ENCODE results near the gene ZBTB16. TPM values are rescaled to one million over a fixed set of nuclear protein-coding genes. Genes with fewer than 3 reads are reported as not detected.

Gene ZBTB16
- total and polyA plus RNA-seq, 2 donors (not counting 3 experiments of a cell fraction or from before 2014, with no cell fraction given): 9.8 to 20.3 TPM

GRCh38 chr11:114273071-114273470, 213.6 kb downstream of the ZBTB16 start:
- TF ChIP-seq JUN (IDR thresholded peaks at IDR 0.05; ENCODE audit: borderline replicate concordance, insufficient read depth, insufficient read length, low read depth): no peak
- no peak for TF ChIP-seq FOS (IDR thresholded peaks at IDR 0.05; ENCODE audit: borderline replicate concordance, insufficient read depth, low read length)
- H3K4me1 ChIP-seq (ENCODE audit: control insufficient read depth, extremely low read depth, insufficient read depth, low read length): no peaks in the 10 kb centered on the region
- dilution Hi-C loops (cut with MboI; ENCODE audit: extremely low pct_ligation_motif_present, low sequenced_read_pairs): loop anchor here (25.0 kb wide), 1 partner anchor 236 kb away; no protein-coding TSS in a partner anchor
- no peak overlapping the region for H2AFZ ChIP-seq (ENCODE audit: low read depth, low read length)
- no peaks in the 10 kb centered on the region for H3K9me3 ChIP-seq (replicated peaks; ENCODE audit: control insufficient read depth, insufficient read depth, low read length)
- peaks cover 27 to 41% of the 10 kb centered on the region in 2 experiments for H3K27me3 ChIP-seq (ENCODE audit: control insufficient read depth in 2 of 2, insufficient read depth in 2 of 2, low read length in 2 of 2)
- ChIA-PET POLR2A (no interaction called here), CTCF (interaction anchor here (0.6 kb wide), 1 partner anchor 281 kb away, joined by 3 read pairs; no protein-coding TSS in a partner anchor)
- no peaks in the 10 kb centered on the region for H3K79me2 ChIP-seq (ENCODE audit: control insufficient read depth, insufficient read depth, low read length)
- FAIRE-seq: no peak
- intact Hi-C loops (cut with micrococcal nuclease): no loop called here
- no peaks in the 10 kb centered on the region for H3K9me1 ChIP-seq (replicated peaks; ENCODE audit: control insufficient read depth, extremely low read depth, insufficient read depth, low read length)
- H3K4me3 ChIP-seq (replicated peaks in 1 of 3; ENCODE audit: insufficient read depth in 1 of 3, low read depth in 1 of 3, low read length in 3 of 3): no peak overlapping the region
- H3K36me3 ChIP-seq (ENCODE audit: control insufficient read depth in 2 of 2, extremely low read depth in 1 of 2, insufficient read depth in 2 of 2, low read length in 2 of 2): no peaks in the 10 kb centered on the region
- BruUV-seq (replicated peaks): no TSS peak
- no peaks in the 10 kb centered on the region for H4K20me1 ChIP-seq (replicated peaks; ENCODE audit: control insufficient read depth, extremely low read depth, insufficient read depth, low read length)
- no peak overlapping the region for H3K27ac ChIP-seq (ENCODE audit: insufficient read depth, low read depth, low read length)
- H3K9ac ChIP-seq (replicated peaks; ENCODE audit: extremely low read depth, insufficient read depth, low read length): no peak overlapping the region
- H3K4me2 ChIP-seq (ENCODE audit: insufficient read depth, low read length): no peak overlapping the region
- no peak for DNase-seq (ENCODE audit: low read depth, low spot score)

GRCh38 chr11:114273890-114274635, 214.6 kb downstream of the ZBTB16 start:
- no peak for DNase-seq (ENCODE audit: low read depth, low spot score)
- Histone ChIP-seq H3K27me3 (ENCODE audit: control insufficient read depth in 2 of 2, insufficient read depth in 2 of 2, low read length in 2 of 2) (peaks cover 26 to 41% of the 10 kb centered on the region in 2 experiments), H3K4me2 (ENCODE audit: insufficient read depth, low read length) (no peak overlapping the region), H3K4me1 (ENCODE audit: control insufficient read depth, extremely low read depth, insufficient read depth, low read length) (no peaks in the 10 kb centered on the region), H4K20me1 (replicated peaks; ENCODE audit: control insufficient read depth, extremely low read depth, insufficient read depth, low read length) (no peaks in the 10 kb centered on the region), H3K27ac (ENCODE audit: insufficient read depth, low read depth, low read length) (no peak overlapping the region), H2AFZ (ENCODE audit: low read depth, low read length) (no peak overlapping the region), H3K9me3 (replicated peaks; ENCODE audit: control insufficient read depth, insufficient read depth, low read length) (no peaks in the 10 kb centered on the region), H3K9ac (replicated peaks; ENCODE audit: extremely low read depth, insufficient read depth, low read length) (no peak overlapping the region), H3K4me3 (replicated peaks in 1 of 3; ENCODE audit: insufficient read depth in 1 of 3, low read depth in 1 of 3, low read length in 3 of 3) (no peak overlapping the region), H3K36me3 (ENCODE audit: control insufficient read depth in 2 of 2, extremely low read depth in 1 of 2, insufficient read depth in 2 of 2, low read length in 2 of 2) (no peaks in the 10 kb centered on the region), H3K9me1 (replicated peaks; ENCODE audit: control insufficient read depth, extremely low read depth, insufficient read depth, low read length) (no peaks in the 10 kb centered on the region), H3K79me2 (ENCODE audit: control insufficient read depth, insufficient read depth, low read length) (no peaks in the 10 kb centered on the region)
- BruUV-seq (replicated peaks): no TSS peak
- ChIA-PET CTCF (interaction anchor here (0.6 to 0.8 kb wide), 2 partner anchors 13 to 282 kb away, joined by 3 read pairs; no protein-coding TSS in a partner anchor), POLR2A (no interaction called here)
- FAIRE-seq: no peak
- intact Hi-C loops (cut with micrococcal nuclease): no loop called here
- TF ChIP-seq GATA2 (IDR thresholded peaks at IDR 0.05; ENCODE audit: insufficient read depth, insufficient read length, low read depth, low read length): no peak
- dilution Hi-C loops (cut with MboI; ENCODE audit: extremely low pct_ligation_motif_present, low sequenced_read_pairs): loop anchor here (25.0 kb wide), 1 partner anchor 237 kb away; no protein-coding TSS in a partner anchor

Measured in endothelial cell of umbilical vein (primary cell).